HCT116 (cell line): ENCODE data around the gene PRKAG2. TPM values are rescaled to one million over a fixed set of nuclear protein-coding genes. Genes with fewer than 3 reads are reported as not detected.

Source experiments
- ATAC-seq: fragments of 200-7000 bp; cut with Tn5 transposase; 2 replicates; pipeline ENCODE4 v1.9.1; 2020; ENCODE audit warnings: mild to moderate bottlenecking, moderate library complexity
- BruUV-seq: library from RNA; stranded (reverse); fragments of 400-500 nt; replicated peaks from 2 replicates; lab custom pipeline; 2021; lab: Mats Ljungman, UMichigan
- CTCF ChIA-PET: fragments of 300-600 bp; sonication (Branson Sonifier 250); formaldehyde crosslinking; loops from one replicate; lab custom pipeline; 2021; ENCODE audit warnings: antibody characterized with exemption; lab: Charles Lee
- POLR2A ChIA-PET: fragments of 300-600, 350-600 bp; sonication (Branson Sonifier 250); formaldehyde crosslinking; loops from one replicate; lab custom pipeline; 2021; ENCODE audit warnings: antibody characterized with exemption; lab: Charles Lee
- RAD21 ChIA-PET, 2 experiments: fragments of 300-600 bp; sonication (Branson Sonifier 250); formaldehyde crosslinking; loops; one replicate each; lab custom pipeline; 2023; ENCODE audit warnings: low total read pairs in 2 of 2; ENCODE audit not compliant: uncharacterized antibody in 2 of 2, unreplicated experiment in 2 of 2, low non-redundant PET in 1 of 2; lab: Charles Lee
- DNase-seq: peaks from one replicate; pipeline ENCODE4 v3.0.0-alpha.2; 2010; ENCODE audit warnings: low read depth, low spot score
- H2AFZ ChIP-seq: fragments of 200-600 bp; shearing (Covaris generic), sonication (generic); 2 replicates; pipeline ENCODE4 v1.6.1; 2017; ENCODE audit warnings: low read depth, mixed run types, mixed read lengths, antibody characterized with exemption, low read length; ENCODE audit not compliant: poor library complexity, severe bottlenecking
- H3K27ac ChIP-seq: 2 replicates; pipeline ENCODE4 v1.5.1; 2012; ENCODE audit warnings: low read depth, low read length
- H3K27me3 ChIP-seq: fragments of 200-600 bp; sonication (generic); 2 replicates; pipeline ENCODE4 v1.6.1; 2016; ENCODE audit warnings: mixed run types, low read length, mixed read lengths; ENCODE audit not compliant: insufficient read depth
- H3K36me3 ChIP-seq, 2 experiments: fragments of 200-500 bp in 1 of 2; fragments of 200-600 bp in 1 of 2; sonication (Bioruptor generic) in 1 of 2; sonication (generic) in 1 of 2; 2 replicates each; pipeline versions ENCODE4 v1.5.1 to v1.6.1; 2014 to 2016; ENCODE audit warnings: low read length in 2 of 2, inconsistent platforms in 1 of 2, mixed read lengths in 1 of 2, mixed run types in 1 of 2; ENCODE audit not compliant: insufficient read depth in 2 of 2, control insufficient read depth in 1 of 2
- H3K4me1 ChIP-seq, 2 experiments: fragments of 200-600 bp in 1 of 2; sonication (generic) in 1 of 2; 2 replicates each; pipeline versions ENCODE4 v1.5.1 to v1.6.1; 2012 to 2017; ENCODE audit warnings: low read length in 2 of 2, inconsistent platforms in 1 of 2, mild to moderate bottlenecking in 1 of 2, mixed read lengths in 1 of 2, mixed run types in 1 of 2, moderate library complexity in 1 of 2; ENCODE audit not compliant: insufficient read depth in 2 of 2, control insufficient read depth in 1 of 2
- H3K4me2 ChIP-seq: fragments of 200-600 bp; sonication (generic); 2 replicates; pipeline ENCODE4 v1.6.1; 2017; ENCODE audit warnings: mixed run types, low read length, mixed read lengths
- H3K4me3 ChIP-seq, 2 experiments: fragments of 200-600 bp in 1 of 2; sonication (generic) in 1 of 2; replicated peaks in 1 of 2; 2 replicates each; pipeline ENCODE4 v1.5.1; 2011 to 2016; ENCODE audit warnings: low read length in 2 of 2, control low read depth in 1 of 2, low read depth in 1 of 2, mild to moderate bottlenecking in 1 of 2, mixed read lengths in 1 of 2, mixed run types in 1 of 2
- H3K79me2 ChIP-seq: fragments of 200-600 bp; sonication (generic); 2 replicates; pipeline ENCODE4 v1.6.1; 2017; ENCODE audit warnings: mild to moderate bottlenecking, mixed run types, low read length, moderate library complexity, mixed read lengths; ENCODE audit not compliant: insufficient read depth
- H3K9ac ChIP-seq: fragments of 200-600 bp; sonication (generic); 2 replicates; pipeline ENCODE4 v1.6.1; 2016; ENCODE audit warnings: low read length, mixed read lengths
- H3K9me2 ChIP-seq: fragments of 200-600 bp; sonication (generic), shearing (Covaris generic); 2 replicates; pipeline ENCODE4 v1.6.1; 2017; ENCODE audit warnings: mixed run types, mild to moderate bottlenecking, moderate library complexity; ENCODE audit not compliant: insufficient read depth
- H3K9me3 ChIP-seq, 2 experiments: fragments of 200-500 bp in 1 of 2; fragments of 200-600 bp in 1 of 2; sonication (Bioruptor generic) in 1 of 2; sonication (generic) in 1 of 2; 2 replicates each; pipeline ENCODE4 v1.6.1; 2014 to 2017; ENCODE audit warnings: low read length in 2 of 2, mixed read lengths in 2 of 2, inconsistent platforms in 1 of 2, low read depth in 1 of 2, mild to moderate bottlenecking in 1 of 2, mixed run types in 1 of 2, moderate library complexity in 1 of 2; ENCODE audit not compliant: control insufficient read depth in 1 of 2, insufficient read depth in 1 of 2
- H4K20me1 ChIP-seq: fragments of 200-600 bp; sonication (generic), shearing (Covaris generic); 2 replicates; pipeline ENCODE4 v1.6.1; 2017; ENCODE audit warnings: mixed run types, mild to moderate bottlenecking, moderate library complexity; ENCODE audit not compliant: insufficient read depth
- CBX3 ChIP-seq: IDR thresholded peaks from 2 replicates; pipeline ENCODE4 v1.6.1; 2012; ENCODE audit warnings: low read depth
- EGR1 ChIP-seq: IDR thresholded peaks from 2 replicates; pipeline ENCODE4 v1.6.1; 2012; ENCODE audit warnings: low read depth
- EZH2 ChIP-seq: fragments of 200-600 bp; sonication (generic); IDR thresholded peaks from 2 replicates; pipeline ENCODE4 v1.6.1; 2017; ENCODE audit warnings: antibody characterized with exemption, mixed run types
- EZH2phosphoT487 ChIP-seq: fragments of 200-600 bp; IDR thresholded peaks from 2 replicates; pipeline ENCODE4 v1.6.1; 2018; ENCODE audit warnings: antibody characterized with exemption, borderline replicate concordance
- FOSL1 ChIP-seq: IDR thresholded peaks from 2 replicates; pipeline ENCODE4 v1.6.1; 2012; ENCODE audit warnings: low read depth
- POLR2A ChIP-seq: IDR thresholded peaks from 2 replicates; pipeline ENCODE4 v1.7.0; 2011; ENCODE audit warnings: borderline replicate concordance; ENCODE audit not compliant: insufficient read depth, insufficient read length; ENCODE audit errors: extremely low read depth
- POLR2AphosphoS5 ChIP-seq: IDR thresholded peaks from 2 replicates; pipeline ENCODE4 v1.6.1; 2011; ENCODE audit warnings: mild to moderate bottlenecking, low read depth, low read length, moderate library complexity
- RAD21 ChIP-seq: IDR thresholded peaks from 2 replicates; pipeline ENCODE4 v1.6.1; 2012; ENCODE audit warnings: low read depth, mild to moderate bottlenecking
- SIN3A ChIP-seq: IDR thresholded peaks from 2 replicates; pipeline ENCODE4 v1.6.1; 2012; ENCODE audit warnings: low read depth
- YY1 ChIP-seq: IDR thresholded peaks from 2 replicates; pipeline ENCODE4 v1.6.1; 2011; ENCODE audit warnings: low read length, low read depth, moderate library complexity, mild to moderate bottlenecking; ENCODE audit not compliant: insufficient replicate concordance; ENCODE audit errors: extremely low read depth
- ZNF274 ChIP-seq: fragments of 200-500 bp; sonication (Bioruptor generic); IDR thresholded peaks from 2 replicates; pipeline ENCODE4 v1.6.1; 2014; ENCODE audit warnings: mild to moderate bottlenecking, low read depth, low read length, inconsistent platforms
- intact Hi-C: fragments of 100-400 bp; cut with micrococcal nuclease; formaldehyde crosslinking; loops from 2 replicates; pipeline ENCODE4 v1.10.0; 2022
- total RNA-seq: library from RNA; stranded (reverse); gene quantifications from one replicate; pipeline ENCODE4 v1.2.1, GENCODE V29; 2021; ENCODE audit not compliant: unreplicated experiment
- TF ChIP-seq, protein P1 (sequence below): IDR thresholded peaks from 2 replicates; pipeline ENCODE4 v1.6.1; 2012
- TF ChIP-seq, protein P2 (sequence below), 3 experiments: fragments of 200-600 bp in 1 of 3; sonication (generic) in 1 of 3; IDR thresholded peaks in 2 of 3; conservative IDR thresholded peaks in 1 of 3; 2 replicates each; pipeline ENCODE4 v1.5.1; 2012 to 2017; ENCODE audit warnings: low read depth in 2 of 3, low read length in 2 of 3, antibody characterized with exemption in 1 of 3, borderline replicate concordance in 1 of 3, control low read depth in 1 of 3, mild to moderate bottlenecking in 1 of 3, mixed read lengths in 1 of 3, mixed run types in 1 of 3, moderate library complexity in 1 of 3; ENCODE audit not compliant: insufficient read depth in 1 of 3
- TF ChIP-seq, protein P3 (sequence below): IDR thresholded peaks from 2 replicates; pipeline ENCODE4 v1.6.1; 2012; ENCODE audit warnings: low read depth
- TF ChIP-seq, protein P4 (sequence below): IDR thresholded peaks from 2 replicates; pipeline ENCODE4 v1.6.1; 2012

Gene PRKAG2
- total RNA-seq, 1 experiment from 2014 or later = 23.6 TPM

DNA sequence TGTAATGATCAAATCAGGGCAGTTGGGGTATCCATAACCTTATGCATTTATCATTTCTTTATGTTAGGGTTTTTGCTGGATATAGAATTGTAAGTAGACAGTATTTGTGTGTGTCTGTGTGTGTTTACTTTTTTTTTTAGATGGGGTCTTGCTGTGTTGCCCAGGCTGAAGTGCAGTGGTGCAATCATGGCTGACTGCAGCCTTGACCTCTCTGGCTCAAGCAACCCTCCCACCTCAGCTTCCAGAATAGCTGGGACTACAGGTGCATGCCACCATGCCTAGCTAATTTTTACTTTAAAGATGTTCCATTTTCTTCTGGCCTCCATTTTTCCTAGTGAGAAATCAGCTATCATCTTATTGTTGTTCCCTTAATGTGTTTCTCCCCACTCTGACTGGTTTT is 347.1 kb downstream of the PRKAG2 start:
- H3K4me3 ChIP-seq = no peak overlapping the region
- BruUV-seq = no TSS peak
- no peaks in the 10 kb centered on the region for H3K36me3 ChIP-seq
- no peak overlapping the region for H3K9ac ChIP-seq
- intact Hi-C loops = no loop called here
- DNase-seq (no peak), ATAC-seq (no peak)
- H3K27ac ChIP-seq = no peak overlapping the region
- H3K27me3 ChIP-seq = no peaks in the 10 kb centered on the region
- H3K79me2 ChIP-seq = no peaks in the 10 kb centered on the region
- TF ChIP-seq SIN3A (no peak), EGR1 (no peak), POLR2A (no peak), ZNF274 (no peak), CBX3 (no peak), RAD21 (no peak), EZH2phosphoT487 (no peak), YY1 (no peak), FOSL1 (no peak), POLR2AphosphoS5 (no peak), EZH2 (no peak)
- TF ChIP-seq, protein P1, sequence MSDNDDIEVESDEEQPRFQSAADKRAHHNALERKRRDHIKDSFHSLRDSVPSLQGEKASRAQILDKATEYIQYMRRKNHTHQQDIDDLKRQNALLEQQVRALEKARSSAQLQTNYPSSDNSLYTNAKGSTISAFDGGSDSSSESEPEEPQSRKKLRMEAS = no peak
- TF ChIP-seq, protein P2, sequence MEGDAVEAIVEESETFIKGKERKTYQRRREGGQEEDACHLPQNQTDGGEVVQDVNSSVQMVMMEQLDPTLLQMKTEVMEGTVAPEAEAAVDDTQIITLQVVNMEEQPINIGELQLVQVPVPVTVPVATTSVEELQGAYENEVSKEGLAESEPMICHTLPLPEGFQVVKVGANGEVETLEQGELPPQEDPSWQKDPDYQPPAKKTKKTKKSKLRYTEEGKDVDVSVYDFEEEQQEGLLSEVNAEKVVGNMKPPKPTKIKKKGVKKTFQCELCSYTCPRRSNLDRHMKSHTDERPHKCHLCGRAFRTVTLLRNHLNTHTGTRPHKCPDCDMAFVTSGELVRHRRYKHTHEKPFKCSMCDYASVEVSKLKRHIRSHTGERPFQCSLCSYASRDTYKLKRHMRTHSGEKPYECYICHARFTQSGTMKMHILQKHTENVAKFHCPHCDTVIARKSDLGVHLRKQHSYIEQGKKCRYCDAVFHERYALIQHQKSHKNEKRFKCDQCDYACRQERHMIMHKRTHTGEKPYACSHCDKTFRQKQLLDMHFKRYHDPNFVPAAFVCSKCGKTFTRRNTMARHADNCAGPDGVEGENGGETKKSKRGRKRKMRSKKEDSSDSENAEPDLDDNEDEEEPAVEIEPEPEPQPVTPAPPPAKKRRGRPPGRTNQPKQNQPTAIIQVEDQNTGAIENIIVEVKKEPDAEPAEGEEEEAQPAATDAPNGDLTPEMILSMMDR (IDR thresholded peaks at IDR 0.05 in 2 of 3, conservative IDR thresholded peaks at IDR 0.05 in 1 of 3; ENCODE audit: borderline replicate concordance in 1 of 3, insufficient read depth in 1 of 3, low read depth in 2 of 3, low read length in 2 of 3) = no peak
- TF ChIP-seq, protein P3, sequence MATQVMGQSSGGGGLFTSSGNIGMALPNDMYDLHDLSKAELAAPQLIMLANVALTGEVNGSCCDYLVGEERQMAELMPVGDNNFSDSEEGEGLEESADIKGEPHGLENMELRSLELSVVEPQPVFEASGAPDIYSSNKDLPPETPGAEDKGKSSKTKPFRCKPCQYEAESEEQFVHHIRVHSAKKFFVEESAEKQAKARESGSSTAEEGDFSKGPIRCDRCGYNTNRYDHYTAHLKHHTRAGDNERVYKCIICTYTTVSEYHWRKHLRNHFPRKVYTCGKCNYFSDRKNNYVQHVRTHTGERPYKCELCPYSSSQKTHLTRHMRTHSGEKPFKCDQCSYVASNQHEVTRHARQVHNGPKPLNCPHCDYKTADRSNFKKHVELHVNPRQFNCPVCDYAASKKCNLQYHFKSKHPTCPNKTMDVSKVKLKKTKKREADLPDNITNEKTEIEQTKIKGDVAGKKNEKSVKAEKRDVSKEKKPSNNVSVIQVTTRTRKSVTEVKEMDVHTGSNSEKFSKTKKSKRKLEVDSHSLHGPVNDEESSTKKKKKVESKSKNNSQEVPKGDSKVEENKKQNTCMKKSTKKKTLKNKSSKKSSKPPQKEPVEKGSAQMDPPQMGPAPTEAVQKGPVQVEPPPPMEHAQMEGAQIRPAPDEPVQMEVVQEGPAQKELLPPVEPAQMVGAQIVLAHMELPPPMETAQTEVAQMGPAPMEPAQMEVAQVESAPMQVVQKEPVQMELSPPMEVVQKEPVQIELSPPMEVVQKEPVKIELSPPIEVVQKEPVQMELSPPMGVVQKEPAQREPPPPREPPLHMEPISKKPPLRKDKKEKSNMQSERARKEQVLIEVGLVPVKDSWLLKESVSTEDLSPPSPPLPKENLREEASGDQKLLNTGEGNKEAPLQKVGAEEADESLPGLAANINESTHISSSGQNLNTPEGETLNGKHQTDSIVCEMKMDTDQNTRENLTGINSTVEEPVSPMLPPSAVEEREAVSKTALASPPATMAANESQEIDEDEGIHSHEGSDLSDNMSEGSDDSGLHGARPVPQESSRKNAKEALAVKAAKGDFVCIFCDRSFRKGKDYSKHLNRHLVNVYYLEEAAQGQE = no peak
- TF ChIP-seq, protein P4, sequence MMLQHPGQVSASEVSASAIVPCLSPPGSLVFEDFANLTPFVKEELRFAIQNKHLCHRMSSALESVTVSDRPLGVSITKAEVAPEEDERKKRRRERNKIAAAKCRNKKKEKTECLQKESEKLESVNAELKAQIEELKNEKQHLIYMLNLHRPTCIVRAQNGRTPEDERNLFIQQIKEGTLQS = no peak
- H3K9me2 ChIP-seq = no peaks in the 10 kb centered on the region
- no peaks in the 10 kb centered on the region for H3K4me1 ChIP-seq
- H3K9me3 ChIP-seq = 0 out of 4 replicates have a peak, but pooled peaks cover 0 to 6% of the 10 kb centered on the region in 2 experiments
- H4K20me1 ChIP-seq = no peaks in the 10 kb centered on the region
- ChIA-PET CTCF (no interaction called here), POLR2A (no interaction called here), RAD21 (no interaction called here)
- H3K4me2 ChIP-seq = no peak overlapping the region
- no peak overlapping the region for H2AFZ ChIP-seq
